Skin of body (tissue), 2 donors: Measurements from ENCODE around the gene NELFA. TPM values are rescaled to one million over a fixed set of nuclear protein-coding genes. Genes with fewer than 3 reads are reported as not detected.

Experiments used
- DNase-seq: peaks from one replicate; lab custom pipeline; 2025; lab: John Stamatoyannopoulos, UW
- total RNA-seq: library from RNA; depleted of rRNA; stranded (reverse); fragments of >200 nt; gene quantifications from one replicate; pipeline ENCODE4 v1.2.3, GENCODE V29; 2014

NELFA gene
- total RNA-seq = 19.4 TPM

DNA sequence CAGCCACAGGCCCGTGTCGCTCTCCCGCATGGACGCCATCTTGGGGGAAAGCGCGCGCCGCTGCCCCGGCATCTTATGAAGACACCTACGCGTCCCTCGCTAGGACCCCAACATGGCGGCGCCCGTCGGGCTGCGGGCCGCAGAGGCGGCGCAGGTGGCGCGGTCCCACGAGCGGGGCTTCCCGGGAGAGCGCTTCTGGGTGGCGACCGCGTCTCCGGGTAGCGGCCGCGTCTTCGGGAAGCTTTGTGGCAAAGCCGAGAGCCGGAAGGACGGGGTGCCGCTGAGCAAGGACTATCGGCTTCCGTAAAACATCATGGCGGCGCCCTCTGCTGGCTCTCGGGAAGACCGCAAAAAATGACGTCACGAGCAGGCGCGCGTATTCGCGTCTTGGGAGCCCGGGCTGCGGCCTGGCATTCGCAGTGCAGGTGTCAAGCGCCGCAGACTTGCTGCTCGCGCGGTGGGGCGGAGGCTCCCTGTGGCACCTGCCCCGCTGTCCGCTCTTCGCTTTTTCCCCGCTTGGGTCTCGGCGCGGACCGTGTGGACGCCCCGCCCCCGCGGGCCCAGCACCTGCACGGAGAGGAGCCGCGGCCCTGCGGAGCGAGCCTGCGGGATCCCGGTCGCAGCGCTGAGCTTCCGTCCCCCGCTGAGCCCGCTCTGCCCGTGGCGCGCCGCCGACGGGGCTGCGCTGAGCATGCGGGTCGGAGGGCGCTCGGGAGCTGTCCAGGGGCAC is at the start of gene NELFA:
TSS of gene NELFA (minus strand) at position 54 of the 730 bp plus-strand sequence. CDS start at position 39, 15 bp downstream.
- DNase-seq = peak; percentile 92

DNA sequence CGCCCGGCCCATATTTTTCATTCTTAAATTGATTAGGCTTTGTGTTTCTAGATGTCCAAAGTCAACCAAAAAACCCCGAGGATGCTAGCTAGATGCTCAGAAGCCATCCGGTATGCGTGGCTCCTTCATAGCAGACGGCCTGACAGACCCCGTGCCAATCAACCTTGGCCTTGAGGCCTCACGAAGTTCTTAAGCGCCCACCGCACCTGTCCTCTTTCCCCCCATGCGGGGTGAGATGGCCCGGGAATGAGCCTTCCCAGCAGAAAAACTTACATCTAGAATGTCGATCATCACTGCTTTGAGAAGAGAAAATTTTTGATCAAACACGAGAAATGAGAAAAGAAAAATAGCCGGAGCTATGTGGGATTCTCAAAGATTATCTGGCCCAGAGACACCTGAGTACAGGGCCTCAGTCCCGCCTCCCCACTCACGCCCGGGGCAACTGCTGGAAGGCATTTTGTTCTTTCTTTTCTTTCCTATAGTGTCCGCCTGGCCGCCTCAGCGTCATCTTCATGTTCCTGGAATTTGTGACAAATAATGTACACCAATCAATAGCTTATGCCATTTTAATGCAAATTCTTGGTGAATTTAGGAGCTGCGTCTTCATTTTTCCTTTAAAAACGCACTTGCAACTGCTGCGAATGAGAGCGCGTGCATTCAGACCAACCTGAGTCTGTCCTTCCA is 48.8 kb upstream of the NELFA start:
- DNase-seq = no peak

DNA sequence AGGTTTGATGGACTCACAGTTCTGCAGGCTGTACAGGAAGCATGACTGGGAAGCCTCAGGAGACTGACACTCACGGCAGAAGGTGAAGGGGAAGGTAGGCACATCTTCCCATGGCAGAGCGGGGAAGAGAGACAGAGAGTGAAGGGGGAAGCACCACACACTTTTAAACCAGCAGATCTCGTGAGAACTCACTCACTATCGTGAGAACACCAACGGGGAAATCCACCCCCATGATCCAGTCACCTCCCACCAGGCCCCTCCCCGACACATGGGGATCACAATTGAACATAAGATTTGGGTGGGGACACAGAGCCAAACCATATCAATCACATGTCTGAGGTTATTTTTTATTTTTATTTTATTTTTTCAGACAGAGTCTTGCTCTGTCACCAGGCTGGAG is 45.4 kb upstream of the NELFA start:
- no peak for DNase-seq

DNA sequence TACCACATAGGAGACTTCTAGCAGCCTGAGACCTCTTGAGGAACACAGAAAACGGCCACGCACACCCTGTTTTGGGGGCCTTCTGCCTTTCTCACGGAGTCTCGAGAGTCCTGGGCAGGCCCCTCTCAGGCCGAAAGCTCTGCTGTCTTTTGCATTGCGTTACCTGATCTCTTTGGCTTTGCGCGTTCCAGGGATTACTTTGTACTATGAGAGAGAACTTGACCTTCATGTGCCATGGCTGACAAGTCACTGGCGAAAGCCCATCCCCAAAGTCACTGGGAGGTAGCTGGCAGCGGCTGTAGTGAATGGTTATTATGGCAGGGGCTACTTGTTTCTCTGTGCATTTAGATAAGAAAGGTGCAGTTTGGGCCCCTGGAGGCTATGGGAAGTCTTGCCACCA is 42.3 kb upstream of the NELFA start:
- DNase-seq = no peak

DNA sequence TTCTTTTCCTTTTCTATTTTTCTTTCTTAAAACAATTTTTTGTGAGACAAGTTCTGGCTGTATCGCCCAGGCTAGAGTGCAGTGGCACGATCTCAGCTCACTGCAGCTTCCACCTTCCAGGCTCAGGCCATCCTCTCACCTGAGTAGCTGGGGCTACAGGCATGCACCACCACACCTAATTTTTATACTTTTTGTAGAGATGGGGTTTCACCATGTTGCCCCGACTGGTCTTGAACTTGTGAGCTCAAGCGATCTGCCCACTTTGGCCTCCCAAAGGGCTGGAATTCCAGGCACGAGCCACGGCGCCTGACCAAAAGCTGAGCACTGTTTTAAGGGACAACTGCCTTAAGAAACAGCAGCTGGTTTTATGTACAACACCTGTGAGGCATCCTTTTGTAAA is 41.0 kb upstream of the NELFA start:
- DNase-seq = no peak

DNA sequence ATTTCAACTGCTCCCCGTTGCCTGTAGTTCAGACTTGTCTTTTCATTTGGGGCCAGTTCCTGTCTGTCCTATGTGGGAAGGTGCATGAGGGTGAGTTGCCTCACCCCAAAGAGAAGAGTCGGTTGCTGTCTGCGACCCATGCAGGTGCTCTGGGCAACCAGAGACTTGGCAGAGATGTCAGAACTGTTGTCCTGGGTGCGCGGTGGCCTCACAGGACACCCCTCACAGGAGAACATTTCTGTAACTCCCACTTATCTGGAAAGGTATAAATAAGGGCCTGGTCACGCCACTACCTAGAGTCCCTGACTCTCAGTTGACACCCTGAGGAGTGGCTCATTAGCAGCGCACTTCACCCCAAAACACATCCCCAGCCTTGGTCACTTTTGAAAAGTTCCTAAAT is 40.6 kb upstream of the NELFA start:
- DNase-seq = no peak

DNA sequence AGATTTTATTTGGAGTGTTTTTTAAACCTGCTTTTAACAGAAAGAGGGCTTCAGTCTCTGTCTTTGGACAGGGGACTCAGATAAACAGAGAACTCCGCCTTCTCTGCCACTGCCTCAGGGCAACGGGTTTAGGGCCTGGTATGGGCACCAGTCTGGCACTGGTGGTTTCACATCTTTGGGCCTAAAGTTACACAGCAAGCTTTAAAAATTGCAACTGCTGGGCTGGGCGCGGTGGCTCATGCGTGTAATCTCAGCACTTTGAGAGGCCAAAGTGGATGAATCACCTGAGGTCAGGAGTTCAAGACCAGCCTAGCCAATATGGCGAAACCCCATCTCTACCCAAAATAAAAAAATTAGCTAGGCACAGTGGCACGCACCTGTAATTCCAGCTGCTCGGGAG is 40.1 kb upstream of the NELFA start:
- no peak for DNase-seq

DNA sequence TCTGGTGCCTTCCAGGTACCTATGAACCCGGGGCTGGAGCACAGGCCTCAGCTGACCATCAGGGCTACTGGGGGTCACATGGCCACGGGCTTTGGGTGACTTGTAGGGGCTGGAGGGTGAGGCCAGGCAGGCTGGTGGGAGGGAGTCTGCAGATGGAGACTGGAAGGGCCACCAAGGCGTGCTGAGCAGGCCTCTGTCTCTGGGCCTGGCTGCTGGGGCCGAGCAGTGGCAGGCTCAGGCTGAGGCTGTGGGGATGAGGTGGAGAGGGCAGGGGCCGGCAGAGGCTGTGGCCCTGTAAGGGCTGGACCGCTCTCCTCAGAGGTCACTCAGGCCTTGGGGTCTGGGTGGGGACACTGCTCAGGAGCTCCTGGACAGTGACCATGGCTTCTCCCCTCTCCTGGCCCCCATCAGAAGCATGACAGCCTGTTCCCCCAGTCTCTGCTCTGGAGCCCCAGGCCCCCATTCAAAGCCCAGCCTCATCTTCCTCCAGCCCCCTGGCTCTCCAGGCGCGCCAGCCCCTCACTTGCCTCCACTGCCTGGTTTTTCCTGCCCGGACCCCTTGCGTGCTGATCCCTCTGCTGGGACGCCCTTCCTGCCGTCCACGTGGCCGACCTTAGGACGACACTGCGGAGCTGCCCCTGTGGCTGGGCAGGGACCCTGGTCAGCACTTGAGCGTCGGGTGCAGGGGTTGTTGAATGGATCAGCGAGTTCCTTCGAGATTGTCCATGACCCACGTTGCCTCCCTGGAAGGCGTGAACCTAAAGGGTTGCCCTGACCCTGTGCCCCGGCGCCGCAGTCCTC is 39.2 kb upstream of the NELFA start:
- DNase-seq = no peak

DNA sequence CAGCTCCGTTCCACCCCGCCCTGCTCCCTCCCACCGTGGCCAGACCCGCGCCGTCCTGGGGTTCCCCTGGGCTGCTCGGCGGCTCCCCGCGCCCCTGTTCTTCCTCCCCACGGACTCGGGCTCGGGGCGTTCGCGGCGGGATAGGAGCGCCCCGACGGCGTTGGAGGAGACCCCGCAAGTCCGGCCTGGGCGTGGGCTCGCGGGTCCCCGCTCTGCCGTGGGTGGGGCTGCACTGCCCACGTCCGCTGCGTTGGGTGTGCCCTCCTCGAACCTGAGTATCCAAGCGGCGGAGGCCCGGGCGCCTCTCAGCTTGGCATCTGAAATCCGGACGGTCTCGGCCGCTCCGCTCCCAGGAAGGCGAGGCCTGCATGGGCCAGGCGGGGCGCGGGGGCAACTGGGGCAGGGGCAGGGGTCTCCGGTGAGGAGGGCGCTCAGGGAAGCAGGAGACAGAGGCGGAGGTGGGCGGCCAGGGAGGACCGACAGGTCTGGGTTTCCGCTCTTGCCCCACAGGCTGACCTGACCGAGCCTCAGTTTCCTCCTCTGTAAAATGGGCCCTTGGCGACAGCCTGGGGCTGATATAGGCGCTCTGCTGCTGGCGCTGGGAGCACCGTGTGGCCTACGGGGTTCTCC is 38.4 kb upstream of the NELFA start:
- DNase-seq = no peak

DNA sequence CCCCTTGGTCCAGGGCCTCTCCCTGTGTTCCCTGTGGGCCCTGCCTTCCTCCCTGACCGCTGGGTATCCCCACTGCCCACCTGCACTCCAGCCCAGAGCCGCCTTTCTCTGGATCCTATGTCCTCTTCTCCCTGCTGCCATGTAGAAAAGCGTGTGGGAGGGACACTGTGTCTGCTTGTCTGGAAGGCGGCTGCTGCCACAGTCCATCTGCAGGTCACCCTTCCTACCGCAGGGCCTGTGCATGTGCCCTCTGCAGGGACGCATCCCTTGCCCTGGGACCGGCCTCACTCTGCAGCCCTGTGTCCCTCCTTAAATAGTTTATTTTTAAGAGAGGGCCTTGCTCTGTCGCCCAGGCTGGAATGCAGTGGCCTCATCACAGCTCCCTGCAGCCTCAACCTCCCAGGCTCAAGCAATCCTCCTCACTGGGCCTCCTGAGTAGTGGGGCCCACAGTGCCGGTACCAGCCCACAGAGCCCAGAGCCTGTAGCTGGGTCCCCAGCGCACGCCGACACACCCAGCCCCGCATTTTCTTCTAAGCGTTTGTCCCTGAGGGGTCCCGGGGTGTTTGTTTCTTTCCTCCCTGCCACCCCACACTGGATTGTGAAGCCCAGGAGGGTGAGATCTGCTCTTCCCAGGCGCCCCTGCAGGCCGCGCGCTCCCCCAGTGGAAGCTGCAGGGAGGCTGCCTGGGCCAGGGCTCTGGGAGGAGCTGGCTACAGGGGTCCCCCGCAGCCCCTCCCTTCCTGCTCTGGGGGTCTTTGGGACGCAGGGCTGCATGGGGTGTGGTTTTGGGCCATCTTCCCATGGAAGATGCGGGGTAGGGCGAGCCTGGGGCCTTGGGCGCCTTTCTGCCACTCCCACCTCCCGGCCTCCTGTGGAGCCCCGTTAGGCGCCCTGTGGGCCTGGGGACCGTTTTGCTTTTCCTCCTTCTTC is 37.5 kb upstream of the NELFA start:
- DNase-seq = no peak

DNA sequence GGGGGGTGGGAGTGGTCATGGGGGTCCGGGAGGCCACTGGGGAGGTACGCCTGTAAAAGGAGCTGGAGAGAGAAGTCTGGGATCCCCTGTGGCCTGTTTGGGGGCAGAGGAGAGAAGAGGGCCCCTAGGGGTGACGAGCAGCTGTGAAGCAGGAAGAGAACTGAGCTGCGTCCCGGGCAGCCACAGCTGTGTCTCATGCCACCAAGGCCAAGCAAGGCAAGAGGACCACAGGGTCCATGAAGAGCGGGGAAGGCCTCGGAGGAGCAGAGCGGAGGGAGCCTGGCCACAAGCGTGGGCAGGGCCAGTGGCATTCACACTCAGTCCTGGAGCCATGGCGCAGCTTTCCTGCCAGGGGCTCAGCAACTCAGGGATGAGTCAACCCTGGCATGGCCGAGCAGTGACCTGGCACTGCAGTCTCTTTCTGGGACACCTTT is 36.8 kb upstream of the NELFA start:
- no peak for DNase-seq

DNA sequence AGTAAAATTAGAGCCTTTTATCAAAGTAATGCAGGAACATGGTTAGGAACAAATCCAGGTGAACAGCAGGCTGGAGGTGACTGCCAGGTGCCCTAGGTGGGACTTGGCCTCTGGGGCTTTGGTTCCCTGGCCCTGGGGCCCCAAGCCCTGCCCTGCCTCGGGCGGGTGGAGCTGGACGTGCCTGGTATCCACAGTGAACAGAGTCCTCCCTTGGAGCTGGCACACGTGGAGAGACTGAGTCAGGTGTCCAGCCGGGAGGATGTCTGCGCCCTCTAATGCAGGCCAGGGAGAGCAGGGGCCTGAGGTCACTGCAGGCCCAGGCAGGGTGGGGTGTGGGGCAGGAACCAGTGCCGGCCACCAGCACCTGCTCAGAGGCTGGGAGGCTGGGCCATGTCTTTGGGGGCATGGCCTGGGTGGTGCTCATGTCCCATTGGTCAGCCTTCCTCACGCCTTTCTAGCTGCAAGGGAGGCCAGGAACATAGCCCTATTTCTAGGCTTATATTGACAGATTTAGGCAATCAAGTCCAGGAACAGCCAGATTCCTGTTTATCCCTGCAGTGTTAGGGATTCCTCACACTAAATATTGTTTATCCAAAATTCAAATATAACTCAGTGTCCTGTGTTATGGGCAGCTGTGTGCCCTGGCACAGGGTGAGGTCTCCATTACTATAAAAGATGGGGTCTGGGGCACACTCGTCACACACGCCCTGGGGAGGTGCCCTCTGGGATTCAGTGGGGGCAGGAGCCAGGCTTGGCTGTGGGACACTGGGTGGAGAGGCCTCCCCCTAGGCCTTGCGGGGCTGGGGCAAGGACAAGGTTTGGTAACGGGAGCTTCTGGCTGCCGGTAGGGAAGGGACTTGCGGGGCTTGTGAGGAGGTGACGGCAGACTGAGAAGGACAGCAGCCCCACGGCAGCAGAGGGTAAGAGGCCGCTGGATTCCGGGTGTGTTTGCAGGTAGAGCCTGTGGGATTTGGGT is 36.1 kb upstream of the NELFA start:
- no peak for DNase-seq

DNA sequence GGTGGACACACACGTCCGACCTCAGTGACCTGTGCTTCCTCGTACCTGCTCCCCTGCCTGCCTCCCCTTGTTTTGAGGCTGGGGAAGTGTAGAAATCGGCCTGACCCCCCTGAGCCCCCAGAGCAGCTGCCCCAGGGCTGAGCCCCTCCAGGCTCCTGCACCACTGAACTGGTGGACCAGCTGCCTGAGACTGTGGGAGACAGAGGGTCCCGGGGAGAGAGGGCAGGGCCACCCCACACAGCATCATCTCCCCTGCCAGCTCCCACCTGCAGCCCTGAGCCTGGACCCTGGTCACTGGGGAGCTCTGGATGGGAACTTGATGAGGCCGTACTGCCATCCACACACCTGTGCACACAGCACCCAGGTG is 35.3 kb upstream of the NELFA start:
- DNase-seq = no peak

DNA sequence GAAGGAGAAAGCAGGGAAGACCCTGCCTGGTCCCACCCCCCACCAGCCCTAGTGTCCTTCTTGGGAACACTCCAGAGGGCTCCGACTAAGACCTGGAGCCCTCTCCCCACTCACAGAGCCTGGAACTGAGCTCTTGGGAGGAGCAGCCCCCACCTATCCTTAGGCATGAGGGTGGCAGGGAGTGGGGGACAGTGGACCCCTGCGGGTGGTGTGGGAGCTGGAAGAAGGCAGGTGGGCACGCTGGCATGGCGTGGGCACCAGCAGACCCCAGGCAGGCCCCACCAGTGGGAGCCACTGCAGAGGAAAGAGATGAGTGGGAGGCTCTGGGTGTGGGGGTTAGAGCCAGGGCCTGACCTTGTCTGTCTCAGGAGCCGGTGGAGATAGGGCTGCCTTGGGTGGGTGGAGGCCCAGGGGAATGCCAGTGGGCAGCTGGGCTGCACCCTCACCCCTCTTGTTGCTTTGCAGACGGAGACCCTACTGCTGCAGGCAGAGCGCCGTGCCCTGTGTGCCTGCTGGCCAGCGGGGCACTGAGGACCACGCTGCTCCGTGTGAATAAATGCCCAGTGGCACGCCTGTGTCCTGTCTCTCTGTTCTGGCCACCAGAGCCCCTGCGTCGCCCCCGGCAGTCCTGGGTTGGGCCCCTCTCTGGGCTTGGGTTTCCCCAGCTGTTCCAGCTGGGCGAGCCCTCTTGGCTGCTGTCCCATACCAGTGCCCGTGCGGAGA is 34.8 kb upstream of the NELFA start:
- no peak for DNase-seq

DNA sequence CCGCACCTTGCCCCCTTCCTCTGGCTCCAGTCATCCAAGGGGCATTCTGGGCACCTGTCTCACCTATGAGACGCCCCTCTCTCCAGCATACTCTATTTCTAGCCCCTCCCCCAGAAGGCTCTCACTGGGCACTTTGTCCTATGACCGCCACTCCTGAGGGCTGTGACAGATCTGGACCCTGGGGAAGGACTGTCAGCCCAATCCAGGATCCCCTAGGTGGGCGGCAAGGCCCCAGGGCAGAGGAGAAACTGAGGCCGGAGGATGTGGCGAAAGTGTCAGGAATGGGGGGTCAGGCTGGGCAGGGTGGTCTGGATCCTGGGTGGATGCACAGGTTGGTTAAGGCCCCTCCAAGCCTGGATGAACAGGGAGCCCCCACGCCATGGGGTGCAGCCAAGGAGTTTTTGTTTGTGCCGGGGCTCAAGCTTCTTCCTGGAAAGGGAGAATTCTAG is 34.2 kb upstream of the NELFA start:
- DNase-seq = no peak

DNA sequence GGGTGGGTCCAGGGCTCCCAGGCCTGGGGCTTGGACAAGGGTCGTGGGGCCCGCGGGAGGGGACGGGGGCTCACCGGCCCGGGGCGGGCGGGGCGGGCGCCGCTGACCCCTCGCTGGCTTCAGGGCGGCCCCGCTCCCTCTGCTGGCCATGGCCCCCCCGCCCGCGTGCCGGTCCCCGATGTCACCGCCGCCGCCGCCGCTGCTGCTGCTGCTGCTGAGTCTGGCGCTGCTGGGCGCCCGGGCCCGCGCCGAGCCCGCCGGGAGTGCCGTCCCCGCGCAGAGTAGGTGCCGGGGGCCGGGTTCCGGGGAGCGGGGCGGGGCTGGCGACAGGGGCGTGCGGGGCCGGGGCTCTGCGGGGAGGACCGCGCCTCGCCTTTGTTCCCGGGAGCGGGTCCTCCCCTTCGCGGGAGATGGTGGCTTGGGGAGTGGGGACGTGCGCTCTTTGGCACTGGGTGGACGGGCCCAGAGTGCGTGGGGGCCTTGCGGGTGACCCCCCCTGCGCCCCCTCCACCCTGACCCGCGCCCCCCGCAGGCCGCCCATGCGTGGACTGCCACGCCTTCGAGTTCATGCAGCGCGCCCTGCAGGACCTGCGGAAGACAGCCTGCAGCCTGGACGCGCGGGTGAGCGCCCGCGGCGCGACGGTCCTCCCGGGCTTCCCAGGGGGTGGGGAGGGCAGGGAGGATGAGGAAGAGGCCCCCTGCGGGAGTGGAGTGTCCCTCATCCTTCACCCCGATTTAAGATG is 33.6 kb upstream of the NELFA start:
- DNase-seq = no peak

DNA sequence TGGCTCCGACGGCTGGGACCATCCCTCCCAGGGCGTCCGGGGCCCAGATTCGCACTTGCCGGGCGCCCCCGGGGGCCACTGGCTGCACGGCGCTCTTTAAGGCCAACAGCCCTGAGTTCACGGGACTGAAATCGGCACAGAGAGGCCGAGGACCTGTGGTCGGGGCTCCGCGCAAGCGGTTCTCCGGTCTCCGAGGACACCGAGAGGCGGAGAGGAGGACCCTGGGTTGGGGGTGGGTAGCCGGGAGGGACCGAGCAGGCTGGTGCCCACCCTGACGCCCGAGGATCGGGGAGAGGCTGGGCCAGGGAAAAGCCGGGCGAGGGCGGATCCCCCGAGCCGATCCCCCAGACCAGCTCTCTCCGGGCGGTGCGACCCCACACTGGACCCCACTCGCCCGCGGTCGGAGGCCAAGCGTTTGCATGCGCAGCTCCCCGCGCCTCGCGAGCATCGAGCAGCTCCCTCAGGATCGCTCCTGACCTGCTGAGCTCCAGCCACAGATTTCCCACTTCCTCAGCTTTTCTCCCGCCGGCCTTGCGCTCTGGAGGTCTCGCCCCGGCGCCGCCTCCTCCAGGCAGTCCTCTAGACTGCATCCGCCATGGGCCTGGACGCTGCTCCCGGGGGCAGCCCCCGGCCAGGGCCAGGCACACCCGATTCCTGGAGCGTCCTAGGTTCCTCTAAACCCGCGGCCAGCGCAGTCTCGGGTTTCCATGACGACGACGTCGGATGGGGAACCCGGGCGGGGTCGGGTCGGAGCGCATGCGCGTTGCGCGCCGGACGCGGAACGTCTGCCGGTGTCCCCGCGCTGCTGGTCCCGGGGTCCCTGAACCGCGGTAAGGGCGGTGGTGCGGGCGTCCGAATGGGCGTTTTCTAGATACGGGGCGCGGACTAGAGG is 32.7 kb upstream of the NELFA start:
- peak; percentile 26 for DNase-seq
